PFSK-1 (cell line): ENCODE measurements around the gene THUMPD1.

Experiments
- FOXP2 ChIP-seq: optimal IDR thresholded peaks from 2 replicates; pipeline ENCODE3; 2011; ENCODE audit warnings: borderline replicate concordance, control low read depth, inconsistent platforms; ENCODE audit not compliant: insufficient read depth; ENCODE audit errors: extremely low read length, extremely low read depth
- POLR2AphosphoS5 ChIP-seq: IDR thresholded peaks from 2 replicates; pipeline ENCODE4 v1.6.1; 2012; ENCODE audit warnings: low read depth, mild to moderate bottlenecking, control low read depth, low read length, moderate library complexity
- SIN3A ChIP-seq: IDR thresholded peaks from 2 replicates; pipeline ENCODE4 v1.6.1; 2012; ENCODE audit warnings: mild to moderate bottlenecking, low read length, moderate library complexity, borderline replicate concordance; ENCODE audit not compliant: insufficient read depth
- TAF1 ChIP-seq: IDR thresholded peaks from 2 replicates; pipeline ENCODE4 v1.6.1; 2012; ENCODE audit warnings: low read length, control low read depth, borderline replicate concordance; ENCODE audit not compliant: insufficient read depth
- TF ChIP-seq, protein P1 (sequence below), 2 experiments: IDR thresholded peaks; 2 replicates each; pipeline versions ENCODE4 v1.6.1 to v1.8.0; 2011 to 2012; ENCODE audit warnings: low read depth in 2 of 2, low read length in 2 of 2, control low read depth in 1 of 2, inconsistent platforms in 1 of 2, mild to moderate bottlenecking in 1 of 2, moderate library complexity in 1 of 2; ENCODE audit not compliant: insufficient read depth in 1 of 2

DNA sequence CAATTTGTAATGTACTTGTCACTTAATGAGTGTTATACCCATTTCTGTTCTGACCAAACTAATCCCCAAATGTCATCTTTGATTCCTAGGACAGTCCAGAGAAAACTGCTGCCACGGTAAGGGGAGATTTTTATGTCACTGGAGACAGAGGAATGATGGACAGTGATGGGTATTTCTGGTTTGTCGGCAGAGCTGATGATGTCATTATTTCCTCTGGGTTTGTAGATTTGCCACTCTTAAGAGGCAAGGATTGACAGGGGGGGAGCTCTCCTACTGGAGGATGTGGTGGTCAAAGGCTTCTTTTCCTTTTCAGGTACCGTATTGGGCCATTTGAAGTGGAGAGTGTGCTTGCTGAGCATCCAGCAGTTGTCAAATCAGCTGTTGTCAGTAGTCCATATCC lies 12.5 kb downstream of the THUMPD1 start:
- TF ChIP-seq SIN3A (no peak), POLR2AphosphoS5 (no peak), TAF1 (no peak), FOXP2 (no peak)
- TF ChIP-seq, protein P1, sequence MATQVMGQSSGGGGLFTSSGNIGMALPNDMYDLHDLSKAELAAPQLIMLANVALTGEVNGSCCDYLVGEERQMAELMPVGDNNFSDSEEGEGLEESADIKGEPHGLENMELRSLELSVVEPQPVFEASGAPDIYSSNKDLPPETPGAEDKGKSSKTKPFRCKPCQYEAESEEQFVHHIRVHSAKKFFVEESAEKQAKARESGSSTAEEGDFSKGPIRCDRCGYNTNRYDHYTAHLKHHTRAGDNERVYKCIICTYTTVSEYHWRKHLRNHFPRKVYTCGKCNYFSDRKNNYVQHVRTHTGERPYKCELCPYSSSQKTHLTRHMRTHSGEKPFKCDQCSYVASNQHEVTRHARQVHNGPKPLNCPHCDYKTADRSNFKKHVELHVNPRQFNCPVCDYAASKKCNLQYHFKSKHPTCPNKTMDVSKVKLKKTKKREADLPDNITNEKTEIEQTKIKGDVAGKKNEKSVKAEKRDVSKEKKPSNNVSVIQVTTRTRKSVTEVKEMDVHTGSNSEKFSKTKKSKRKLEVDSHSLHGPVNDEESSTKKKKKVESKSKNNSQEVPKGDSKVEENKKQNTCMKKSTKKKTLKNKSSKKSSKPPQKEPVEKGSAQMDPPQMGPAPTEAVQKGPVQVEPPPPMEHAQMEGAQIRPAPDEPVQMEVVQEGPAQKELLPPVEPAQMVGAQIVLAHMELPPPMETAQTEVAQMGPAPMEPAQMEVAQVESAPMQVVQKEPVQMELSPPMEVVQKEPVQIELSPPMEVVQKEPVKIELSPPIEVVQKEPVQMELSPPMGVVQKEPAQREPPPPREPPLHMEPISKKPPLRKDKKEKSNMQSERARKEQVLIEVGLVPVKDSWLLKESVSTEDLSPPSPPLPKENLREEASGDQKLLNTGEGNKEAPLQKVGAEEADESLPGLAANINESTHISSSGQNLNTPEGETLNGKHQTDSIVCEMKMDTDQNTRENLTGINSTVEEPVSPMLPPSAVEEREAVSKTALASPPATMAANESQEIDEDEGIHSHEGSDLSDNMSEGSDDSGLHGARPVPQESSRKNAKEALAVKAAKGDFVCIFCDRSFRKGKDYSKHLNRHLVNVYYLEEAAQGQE (IDR thresholded peaks at IDR 0.05; ENCODE audit: insufficient read depth in 1 of 2, low read depth in 2 of 2, low read length in 2 of 2), result no peak
